GM12873 (cell line): ENCODE data around the gene TMEM203.

Experiments used
- CTCF ChIP-seq: IDR thresholded peaks from 2 replicates; pipeline ENCODE4 v1.5.1; 2012; ENCODE audit warnings: low read depth, mild to moderate bottlenecking, moderate library complexity, low read length, control low read depth; ENCODE audit not compliant: insufficient read depth; ENCODE audit errors: missing control alignments

Gene TMEM203

GRCh38 chr9:137250329-137251193 lies 45.1 kb upstream of the TMEM203 start:
- TF ChIP-seq CTCF: no peak

- no peak for TF ChIP-seq CTCF
Observed at GRCh38 chr9:137247916-137248175, 42.4 kb upstream of the TMEM203 start.

GRCh38 chr9:137247135-137247915 lies 41.9 kb upstream of the TMEM203 start:
- TF ChIP-seq CTCF: no peak

- TF ChIP-seq CTCF: no peak
Observed at GRCh38 chr9:137245450-137246421, 40.3 kb upstream of the TMEM203 start.

- TF ChIP-seq CTCF: no peak
Observed at GRCh38 chr9:137244486-137245449, 39.3 kb upstream of the TMEM203 start.

- TF ChIP-seq CTCF: no peak
Observed at GRCh38 chr9:137243626-137244485, 38.4 kb upstream of the TMEM203 start.
